Spleen (tissue), 7 donors: ENCODE measurements around the gene OR6V1.

Experiments
- CTCF ChIP-seq, 11 experiments: fragments of 200-600 bp in 7 of 11; fragments of 450-650 bp in 4 of 11; sonication (generic) in 4 of 11; IDR thresholded peaks in 8 of 11; conservative IDR thresholded peaks in 3 of 11; 1 replicate in 7 of 11; 2 replicates in 4 of 11; pipeline versions ENCODE4 v1.4.0 to v1.8.0; 2016 to 2021; ENCODE audit warnings: antibody characterized with exemption in 11 of 11, inconsistent platforms in 4 of 11, mild to moderate bottlenecking in 1 of 11
- POLR2A ChIP-seq, 3 donors: fragments of 450-650 bp; IDR thresholded peaks; one replicate each; pipeline ENCODE4 v1.5.1; 2017; ENCODE audit warnings: antibody characterized with exemption in 3 of 3, mild to moderate bottlenecking in 1 of 3
- POLR2AphosphoS5 ChIP-seq, 3 donors: sonication (generic); formaldehyde crosslinking; IDR thresholded peaks; one replicate each; pipeline ENCODE4 v1.5.1; 2017; ENCODE audit warnings: antibody characterized with exemption in 3 of 3
- donor health status: DM: no; HTN: no; CAD: no; lungs with moderate emphysema.
- donor health status: DM: no; HTN: no; CAD: no.
- donor health status: DM: no; HTN: no; CAD: no.

GRCh38 chr7:143015926-143016490 is 36.1 kb upstream of the OR6V1 start:
- TF ChIP-seq CTCF (IDR thresholded peaks at IDR 0.05 in 8 of 11, conservative IDR thresholded peaks at IDR 0.05 in 3 of 11) = no peak
- TF ChIP-seq POLR2AphosphoS5 (IDR thresholded peaks at IDR 0.05) = no peak
- TF ChIP-seq POLR2A (IDR thresholded peaks at IDR 0.05) = no peak
